SK-N-SH (cell line): ENCODE results near the gene SERPINB5.

Experiments used
- CTCF ChIP-seq: fragments of 200-600 bp; sonication (generic); IDR thresholded peaks from 2 replicates; pipeline ENCODE4 v1.6.1; 2017; ENCODE audit warnings: antibody characterized with exemption, mild to moderate bottlenecking, moderate library complexity
- EP300 ChIP-seq, 2 experiments: IDR thresholded peaks; 2 replicates each; pipeline versions ENCODE4 v1.4.0 to v1.6.1; 2012; ENCODE audit warnings: borderline replicate concordance in 1 of 2, low read depth in 1 of 2, low read length in 1 of 2

- no peak for TF ChIP-seq CTCF
- TF ChIP-seq EP300 (IDR thresholded peaks at IDR 0.05; ENCODE audit: borderline replicate concordance in 1 of 2, low read depth in 1 of 2, low read length in 1 of 2): no peak
Measured at GRCh38 chr18:63480915-63481314, 4.2 kb downstream of the SERPINB5 start.
